Loucy (cell line): ENCODE results near the gene VAT1L.

Experiments used
- H2AFZ ChIP-seq: fragments of 200-600 bp; sonication (generic); 2 replicates; pipeline ENCODE4 v1.6.0; 2016; ENCODE audit warnings: antibody characterized with exemption, mild to moderate bottlenecking, low read length, moderate library complexity
- H3F3A ChIP-seq: fragments of 200-600 bp; 2 replicates; pipeline ENCODE4 v1.6.0; 2016; ENCODE audit warnings: antibody characterized with exemption, low read depth, mild to moderate bottlenecking
- H3K27me3 ChIP-seq: fragments of 200-600 bp; sonication (generic); 2 replicates; pipeline ENCODE4 v1.6.1; 2014; ENCODE audit warnings: low read length, mild to moderate bottlenecking; ENCODE audit not compliant: insufficient read depth, poor library complexity, severe bottlenecking
- H3K36me3 ChIP-seq: fragments of 200-600 bp; sonication (generic); 2 replicates; pipeline ENCODE4 v1.6.1; 2016; ENCODE audit warnings: low read length; ENCODE audit not compliant: insufficient read depth
- H3K4me1 ChIP-seq: fragments of 200-600 bp; sonication (generic); 2 replicates; pipeline ENCODE4 v1.5.1; 2014; ENCODE audit warnings: low read length, mild to moderate bottlenecking; ENCODE audit not compliant: insufficient read depth, poor library complexity, severe bottlenecking
- H3K4me2 ChIP-seq: fragments of 200-600 bp; sonication (generic); 2 replicates; pipeline ENCODE4 v1.6.0; 2014; ENCODE audit warnings: antibody characterized with exemption, low read length, low read depth, mild to moderate bottlenecking; ENCODE audit not compliant: poor library complexity, severe bottlenecking
- H3K4me3 ChIP-seq: fragments of 200-600 bp; sonication (generic); 2 replicates; pipeline ENCODE4 v1.5.1; 2014; ENCODE audit warnings: low read length, mild to moderate bottlenecking, mixed read lengths; ENCODE audit not compliant: poor library complexity, severe bottlenecking
- H3K79me2 ChIP-seq: fragments of 200-600 bp; sonication (generic); 2 replicates; pipeline ENCODE4 v1.6.1; 2014; ENCODE audit warnings: low read length; ENCODE audit not compliant: insufficient read depth
- H3K9ac ChIP-seq: fragments of 200-600 bp; sonication (generic); 2 replicates; pipeline ENCODE4 v1.6.0; 2014; ENCODE audit warnings: mild to moderate bottlenecking, low read depth, low read length, moderate library complexity; ENCODE audit not compliant: poor library complexity, severe bottlenecking
- H3K9me2 ChIP-seq: fragments of 200-600 bp; sonication (generic); replicated peaks from 2 replicates; pipeline ENCODE4 v1.6.1; 2016; ENCODE audit warnings: low read depth, low read length, mixed read lengths
- H3K9me3 ChIP-seq: fragments of 200-600 bp; sonication (generic); 2 replicates; pipeline ENCODE4 v1.6.1; 2014; ENCODE audit warnings: mild to moderate bottlenecking, antibody characterized with exemption, low read length, low read depth; ENCODE audit not compliant: insufficient read depth
- H4K20me1 ChIP-seq: fragments of 200-600 bp; sonication (generic); 2 replicates; pipeline ENCODE4 v1.6.0; 2014; ENCODE audit warnings: antibody characterized with exemption, low read length, mild to moderate bottlenecking; ENCODE audit not compliant: insufficient read depth, poor library complexity, severe bottlenecking
- EZH2phosphoT487 ChIP-seq: fragments of 200-600 bp; IDR thresholded peaks from 2 replicates; pipeline ENCODE4 v1.6.1; 2018; ENCODE audit warnings: antibody characterized with exemption, mild to moderate bottlenecking, moderate library complexity, borderline replicate concordance
- TF ChIP-seq, protein P1 (sequence below): fragments of 200-600 bp; sonication (generic); conservative IDR thresholded peaks from 2 replicates; pipeline ENCODE4 v1.5.1; 2014; ENCODE audit warnings: mild to moderate bottlenecking, antibody characterized with exemption, low read length

The VAT1L gene

DNA sequence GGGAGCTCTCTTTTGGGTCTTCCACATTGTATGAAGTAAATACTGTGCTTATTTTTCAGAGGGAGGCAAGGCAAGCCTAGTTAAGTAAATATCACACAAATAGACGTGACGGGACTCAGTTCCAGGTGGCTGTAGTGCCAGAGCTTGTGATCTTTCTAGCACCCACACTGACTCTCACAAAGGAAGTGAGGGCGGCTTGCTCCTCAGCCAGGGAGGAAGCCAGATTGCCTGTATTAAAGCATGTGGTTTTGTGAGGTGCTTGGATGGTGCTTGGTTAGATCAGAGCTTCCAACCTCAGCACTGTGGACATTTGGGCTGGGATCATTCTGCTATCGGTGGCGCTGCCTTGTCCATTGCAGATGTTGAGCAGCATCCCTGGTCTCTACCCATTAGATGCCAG is 80.1 kb downstream of the VAT1L start:
- no peaks in the 10 kb centered on the region for H3K9me3 ChIP-seq
- H4K20me1 ChIP-seq: no peaks in the 10 kb centered on the region
- H2AFZ ChIP-seq: no peak overlapping the region
- no peak overlapping the region for H3K4me3 ChIP-seq
- H3K9me2 ChIP-seq: no peaks in the 10 kb centered on the region
- no peaks in the 10 kb centered on the region for H3K4me1 ChIP-seq
- no peaks in the 10 kb centered on the region for H3K36me3 ChIP-seq
- no peaks in the 10 kb centered on the region for H3F3A ChIP-seq
- no peak for TF ChIP-seq EZH2phosphoT487
- TF ChIP-seq, protein P1, sequence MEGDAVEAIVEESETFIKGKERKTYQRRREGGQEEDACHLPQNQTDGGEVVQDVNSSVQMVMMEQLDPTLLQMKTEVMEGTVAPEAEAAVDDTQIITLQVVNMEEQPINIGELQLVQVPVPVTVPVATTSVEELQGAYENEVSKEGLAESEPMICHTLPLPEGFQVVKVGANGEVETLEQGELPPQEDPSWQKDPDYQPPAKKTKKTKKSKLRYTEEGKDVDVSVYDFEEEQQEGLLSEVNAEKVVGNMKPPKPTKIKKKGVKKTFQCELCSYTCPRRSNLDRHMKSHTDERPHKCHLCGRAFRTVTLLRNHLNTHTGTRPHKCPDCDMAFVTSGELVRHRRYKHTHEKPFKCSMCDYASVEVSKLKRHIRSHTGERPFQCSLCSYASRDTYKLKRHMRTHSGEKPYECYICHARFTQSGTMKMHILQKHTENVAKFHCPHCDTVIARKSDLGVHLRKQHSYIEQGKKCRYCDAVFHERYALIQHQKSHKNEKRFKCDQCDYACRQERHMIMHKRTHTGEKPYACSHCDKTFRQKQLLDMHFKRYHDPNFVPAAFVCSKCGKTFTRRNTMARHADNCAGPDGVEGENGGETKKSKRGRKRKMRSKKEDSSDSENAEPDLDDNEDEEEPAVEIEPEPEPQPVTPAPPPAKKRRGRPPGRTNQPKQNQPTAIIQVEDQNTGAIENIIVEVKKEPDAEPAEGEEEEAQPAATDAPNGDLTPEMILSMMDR: no peak
- H3K9ac ChIP-seq: no peak overlapping the region
- H3K27me3 ChIP-seq: no peaks in the 10 kb centered on the region
- no peak overlapping the region for H3K4me2 ChIP-seq
- no peaks in the 10 kb centered on the region for H3K79me2 ChIP-seq

DNA sequence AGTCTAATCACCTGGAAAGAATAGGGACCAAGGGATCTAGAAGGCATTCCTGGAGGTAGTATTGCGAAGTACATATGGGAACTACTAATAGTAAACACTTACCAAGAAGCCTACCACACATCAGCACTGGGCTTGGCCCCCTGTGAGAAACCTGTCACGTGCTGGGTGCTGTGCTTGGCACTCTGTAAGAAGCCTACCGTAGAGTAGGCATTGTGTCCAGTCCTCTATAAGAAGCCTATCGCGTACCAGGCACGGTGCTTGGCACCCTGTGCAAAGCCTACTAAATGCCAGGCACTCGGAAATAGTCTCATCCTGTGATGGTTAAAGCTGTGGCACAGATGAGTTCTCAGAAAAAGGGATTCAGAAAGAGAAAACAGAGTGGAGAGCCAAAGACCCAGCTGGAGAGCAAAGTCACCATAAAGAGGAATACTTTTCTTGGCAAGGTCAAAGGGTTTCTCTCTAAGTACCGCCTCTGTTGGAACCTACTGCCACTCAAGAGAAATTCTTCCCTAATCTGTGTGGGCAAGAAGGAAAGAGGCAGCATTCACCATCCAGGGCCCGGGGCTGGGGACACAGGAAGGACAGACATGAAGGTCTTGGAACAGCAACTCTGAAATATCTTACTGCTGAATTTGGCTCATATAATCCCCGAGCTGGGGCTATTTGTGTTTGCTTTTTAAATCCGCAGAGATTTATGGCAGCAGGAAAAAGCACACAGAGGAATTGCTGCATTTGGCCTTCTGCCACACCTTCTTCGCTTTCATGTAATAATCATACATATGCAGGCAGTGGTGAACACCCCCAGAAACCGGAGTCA is 81.8 kb downstream of the VAT1L start:
- TF ChIP-seq EZH2phosphoT487: no peak
- TF ChIP-seq, protein P1: no peak
- Histone ChIP-seq H3K9me2 (no peaks in the 10 kb centered on the region), H3K79me2 (no peaks in the 10 kb centered on the region), H4K20me1 (no peaks in the 10 kb centered on the region), H3K4me3 (no peak overlapping the region), H3K4me1 (no peaks in the 10 kb centered on the region), H3K36me3 (no peaks in the 10 kb centered on the region), H3K4me2 (no peak overlapping the region), H3K27me3 (no peaks in the 10 kb centered on the region), H3K9me3 (no peaks in the 10 kb centered on the region), H3K9ac (no peak overlapping the region), H2AFZ (no peak overlapping the region), H3F3A (no peaks in the 10 kb centered on the region)

DNA sequence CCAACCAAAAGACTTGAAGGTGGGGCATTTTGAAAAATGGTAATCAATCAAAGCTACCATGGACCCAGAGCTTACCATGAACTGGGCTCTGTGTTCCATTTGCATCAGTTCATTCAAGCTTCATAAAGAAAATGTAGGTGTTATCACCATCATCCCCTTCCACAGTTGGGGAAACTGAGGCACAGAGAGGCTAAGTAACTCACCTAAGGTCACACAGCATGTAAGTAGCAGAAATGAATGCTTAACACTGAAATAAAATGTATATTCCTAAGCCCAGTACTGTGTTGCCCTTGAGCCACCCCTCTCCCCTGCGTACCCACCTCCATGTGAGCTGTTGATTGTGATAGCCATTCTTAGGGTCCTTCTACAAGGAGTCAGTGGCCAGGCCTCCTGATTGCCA is 83.6 kb downstream of the VAT1L start:
- H4K20me1 ChIP-seq: no peaks in the 10 kb centered on the region
- H3K9me3 ChIP-seq: no peaks in the 10 kb centered on the region
- no peaks in the 10 kb centered on the region for H3F3A ChIP-seq
- no peaks in the 10 kb centered on the region for H3K79me2 ChIP-seq
- H3K4me3 ChIP-seq: no peak overlapping the region
- H2AFZ ChIP-seq: no peak overlapping the region
- H3K36me3 ChIP-seq: no peaks in the 10 kb centered on the region
- no peaks in the 10 kb centered on the region for H3K27me3 ChIP-seq
- TF ChIP-seq EZH2phosphoT487: no peak
- TF ChIP-seq, protein P1: no peak
- H3K9ac ChIP-seq: no peak overlapping the region
- H3K4me2 ChIP-seq: no peak overlapping the region
- H3K9me2 ChIP-seq: no peaks in the 10 kb centered on the region
- no peaks in the 10 kb centered on the region for H3K4me1 ChIP-seq
